Ovary (tissue), 9 donors: ENCODE data around the gene CTIF. TPM values are rescaled to one million over a fixed set of nuclear protein-coding genes. Genes with fewer than 3 reads are reported as not detected.

Experiments
- DNase-seq, 5 donors: peaks; one replicate each; pipeline ENCODE4 v3.0.0-alpha.2; 2019 to 2020
- H3K27ac ChIP-seq, 2 donors: fragments of 200-600 bp; one replicate each; pipeline versions ENCODE4 v1.5.1 to v1.8.0; 2019 to 2022
- H3K27me3 ChIP-seq: fragments of 200-600 bp; one replicate; pipeline ENCODE4 v1.8.0; 2022
- H3K36me3 ChIP-seq: fragments of 200-600 bp; sonication (generic); one replicate; pipeline ENCODE4 v1.5.1; 2019
- H3K4me1 ChIP-seq: one replicate; pipeline ENCODE4 v1.8.1; 2013; ENCODE audit warnings: mild to moderate bottlenecking, moderate library complexity; ENCODE audit not compliant: insufficient read depth
- H3K4me3 ChIP-seq: fragments of 200-600 bp; sonication (generic); one replicate; pipeline ENCODE4 v1.5.1; 2017
- H3K9me3 ChIP-seq, 2 donors: fragments of 200-600 bp in 1 of 2; sonication (generic) in 1 of 2; one replicate each; pipeline versions ENCODE4 v1.5.1 to v1.8.1; 2013 to 2019; ENCODE audit warnings: mild to moderate bottlenecking in 1 of 2, moderate library complexity in 1 of 2
- CTCF ChIP-seq, 3 donors: fragments of 450-650 bp in 2 of 3; fragments of 200-600 bp in 1 of 3; IDR thresholded peaks; one replicate each; pipeline versions ENCODE4 v1.5.1 to v1.8.0; 2016 to 2022; ENCODE audit warnings: antibody characterized with exemption in 3 of 3, mild to moderate bottlenecking in 1 of 3
- EP300 ChIP-seq: sonication (generic); formaldehyde crosslinking; IDR thresholded peaks from one replicate; pipeline ENCODE4 v1.6.1; 2017; ENCODE audit warnings: antibody characterized with exemption
- POLR2A ChIP-seq: fragments of 450-650 bp; IDR thresholded peaks from one replicate; pipeline ENCODE4 v1.6.1; 2017; ENCODE audit warnings: antibody characterized with exemption, mild to moderate bottlenecking, moderate library complexity
- WGBS, 3 donors: extraction: QIAGEN DNeasy Blood & Tissue Kit in 1 of 3; methylation state at CpG; one replicate each; pipeline versions ENCODE4 v1.1.5 to v1.1.7; 2013 to 2017; 5-methylcytosine and 5-hydroxymethylcytosine counted together
- intact Hi-C, 4 donors: fragments of 100-400 bp; cut with DNase I; formaldehyde crosslinking; loops; one replicate each; pipeline versions ENCODE4 v1.11.0 to v1.15.1; 2022 to 2023
- polyA plus RNA-seq, 2 donors: library from polyadenylated mRNA; stranded (reverse); fragments of 200-250 nt in 1 of 2; fragments of 350-450 nt in 1 of 2; fragmentation: Illumina TruSeq in 1 of 2; extraction: RNeasy Lipid Tissue Mini Kit (QIAGEN cat#74804) in 1 of 2; gene quantifications; one replicate each; pipeline ENCODE4 v1.2.3, GENCODE V29; 2013 to 2014
- total RNA-seq, 7 donors: library from RNA; depleted of rRNA in 2 of 7; stranded (reverse); fragments of >200 nt in 2 of 7; fragmentation: NEBNext Ultra II Directional in 3 of 7; extraction: Animal tissue kit (Norgen Biotek cat#: 25700) in 3 of 7; gene quantifications; one replicate each; pipeline versions ENCODE4 v1.1.0 to v1.2.4, GENCODE V29; 2016 to 2023
- donor health status: DM: no; HTN: no; CAD: no; lungs with moderate emphysema.
- donor health status: DM: no; HTN: no; CAD: no.
- donor health status: Bipolar disorder and iron deficiency.
- donor health status: DM: yes; HTN: yes; CAD: no.
- donor health status: DM: no; HTN: no; CAD: no.
- donor health status: DM: yes; HTN: yes; CAD: no.

The CTIF gene
- total and polyA plus RNA-seq, 9 donors = 18.5 to 94.1 (median 75.2) TPM

GRCh38 chr18:48575301-48575657, 36.4 kb downstream of the CTIF start:
- no peak for DNase-seq
- intact Hi-C loops = no loop called here
- Histone ChIP-seq H3K27me3 (no peaks in the 10 kb centered on the region), H3K9me3 (no peaks in the 10 kb centered on the region), H3K36me3 (no peaks in the 10 kb centered on the region), H3K4me3 (no peak overlapping the region), H3K4me1 (peaks cover 4% of the 10 kb centered on the region), H3K27ac (no peak overlapping the region)
- WGBS, 3 donors = 56 to 61% (median 57%) methylated on average over 8 of the region's 8 CpGs
- TF ChIP-seq POLR2A (no peak), CTCF (IDR thresholded peaks at IDR 0.05) (no peak), EP300 (no peak)

- no peak for TF ChIP-seq CTCF (IDR thresholded peaks at IDR 0.05)
- no peak for TF ChIP-seq EP300
- no peak for TF ChIP-seq POLR2A
- intact Hi-C loops = no loop called here
- WGBS, 3 donors = 85 to 88% (median 85%) methylated on average over 23 to 24 of the region's 24 CpGs
- Histone ChIP-seq H3K27ac (no peak overlapping the region), H3K4me3 (no peak overlapping the region), H3K27me3 (no peaks in the 10 kb centered on the region), H3K4me1 (peaks cover 9% of the 10 kb centered on the region), H3K36me3 (no peaks in the 10 kb centered on the region), H3K9me3 (no peaks in the 10 kb centered on the region)
- no peak for DNase-seq
Measured at GRCh38 chr18:48575658-48576456, 37.0 kb downstream of the CTIF start.

DNA sequence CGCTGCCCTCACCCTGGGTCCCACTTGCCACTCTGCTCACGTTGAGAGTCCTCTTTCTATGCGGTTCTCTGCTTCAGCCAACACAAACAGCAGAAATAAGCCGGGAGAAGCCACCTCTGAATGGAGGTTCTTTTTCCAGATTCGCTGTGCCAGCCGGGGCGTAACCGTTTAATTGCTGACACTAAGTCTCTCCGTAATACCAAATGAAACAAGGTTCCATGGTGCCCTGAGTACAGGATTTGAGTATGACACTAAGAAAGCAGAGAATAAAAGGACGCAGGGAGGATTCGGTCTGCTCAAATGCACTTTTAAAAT, 37.6 kb downstream of the CTIF start:
- H3K4me1 ChIP-seq = peaks cover 11% of the 10 kb centered on the region
- no peaks in the 10 kb centered on the region for H3K36me3 ChIP-seq
- no peak overlapping the region for H3K27ac ChIP-seq
- no peaks in the 10 kb centered on the region for H3K9me3 ChIP-seq
- no peak for DNase-seq
- 84 to 90% (median 89%) methylated on average over 11 of the region's 11 CpGs for WGBS, 3 donors
- no peaks in the 10 kb centered on the region for H3K27me3 ChIP-seq
- no peak overlapping the region for H3K4me3 ChIP-seq
- no peak for TF ChIP-seq POLR2A
- no peak for TF ChIP-seq CTCF (IDR thresholded peaks at IDR 0.05)
- TF ChIP-seq EP300 = no peak
- intact Hi-C loops = no loop called here

GRCh38 chr18:48577478-48578190, 38.8 kb downstream of the CTIF start:
- no peak for DNase-seq
- no peak overlapping the region for H3K27ac ChIP-seq
- H3K4me1 ChIP-seq = peaks cover 16% of the 10 kb centered on the region
- H3K4me3 ChIP-seq = no peak overlapping the region
- intact Hi-C loops = no loop called here
- no peaks in the 10 kb centered on the region for H3K36me3 ChIP-seq
- H3K9me3 ChIP-seq = no peaks in the 10 kb centered on the region
- WGBS, 3 donors = 97 to 98% (median 98%) methylated on average over 5 of the region's 5 CpGs
- no peak for TF ChIP-seq POLR2A
- no peaks in the 10 kb centered on the region for H3K27me3 ChIP-seq

GRCh38 chr18:48578289-48578688, 39.5 kb downstream of the CTIF start:
- Histone ChIP-seq H3K27ac (no peak overlapping the region), H3K4me3 (no peak overlapping the region), H3K27me3 (no peaks in the 10 kb centered on the region), H3K4me1 (peaks cover 16% of the 10 kb centered on the region), H3K9me3 (no peaks in the 10 kb centered on the region), H3K36me3 (no peaks in the 10 kb centered on the region)
- 94 to 95% (median 94%) methylated on average over 3 of the region's 3 CpGs for WGBS, 3 donors
- intact Hi-C loops = no loop called here
- TF ChIP-seq POLR2A = no peak
- no peak for TF ChIP-seq CTCF (IDR thresholded peaks at IDR 0.05)
- DNase-seq = no peak
